Endothelial cell of umbilical vein (primary cell): ENCODE results near the gene ADCY3. TPM values are rescaled to one million over a fixed set of nuclear protein-coding genes. Genes with fewer than 3 reads are reported as not detected.

Experiments used
- BruUV-seq: library from RNA; stranded (reverse); fragments of 400-500 nt; replicated peaks from 2 replicates; lab custom pipeline; 2021; lab: Mats Ljungman, UMichigan
- CTCF ChIA-PET: fragments of 300-600, 350-600 bp; sonication (Branson Sonifier 250); formaldehyde crosslinking; loops from one replicate; lab custom pipeline; 2021; ENCODE audit warnings: antibody characterized with exemption, inconsistent platforms; lab: Charles Lee
- POLR2A ChIA-PET: fragments of 300-600, 350-600 bp; sonication (Branson Sonifier 250); formaldehyde crosslinking; loops from one replicate; lab custom pipeline; 2021; ENCODE audit warnings: antibody characterized with exemption, inconsistent platforms; lab: Charles Lee
- DNase-seq: peaks from one replicate; pipeline ENCODE4 v3.0.0-alpha.2; 2011; ENCODE audit warnings: low read depth, low spot score
- FAIRE-seq: peaks from 2 replicates; lab custom pipeline; 2011; peaks lifted over from hg19 to GRCh38; lab: Jason Lieb, UNC
- H2AFZ ChIP-seq: 2 replicates; pipeline ENCODE4 v1.6.0; 2012; ENCODE audit warnings: low read depth, low read length, control low read depth, inconsistent platforms
- H3K27ac ChIP-seq: 2 replicates; pipeline ENCODE4 v1.5.1; 2011; ENCODE audit warnings: low read depth, mild to moderate bottlenecking, control low read depth, low read length, moderate library complexity; ENCODE audit not compliant: insufficient read depth
- H3K27me3 ChIP-seq, 2 experiments: 2 replicates each; pipeline versions ENCODE4 v1.6.0 to v1.6.1; 2011; ENCODE audit warnings: low read length in 2 of 2, mixed read lengths in 1 of 2; ENCODE audit not compliant: control insufficient read depth in 2 of 2, insufficient read depth in 2 of 2
- H3K36me3 ChIP-seq, 2 experiments: 2 replicates in 1 of 2; 3 replicates in 1 of 2; pipeline ENCODE4 v1.5.1; 2011; ENCODE audit warnings: low read length in 2 of 2, mild to moderate bottlenecking in 1 of 2, moderate library complexity in 1 of 2; ENCODE audit not compliant: control insufficient read depth in 2 of 2, insufficient read depth in 2 of 2; ENCODE audit errors: extremely low read depth in 1 of 2
- H3K4me1 ChIP-seq: 3 replicates; pipeline ENCODE4 v1.5.1; 2011; ENCODE audit warnings: mild to moderate bottlenecking, low read length; ENCODE audit not compliant: control insufficient read depth, insufficient read depth; ENCODE audit errors: extremely low read depth
- H3K4me2 ChIP-seq: 2 replicates; pipeline ENCODE4 v1.6.1; 2011; ENCODE audit warnings: low read length, control low read depth, mixed read lengths; ENCODE audit not compliant: insufficient read depth
- H3K4me3 ChIP-seq, 3 experiments: fragments of 200-600 bp in 1 of 3; sonication (generic), shearing (Covaris generic) in 1 of 3; replicated peaks in 1 of 3; 2 replicates each; pipeline ENCODE4 v1.5.1; 2011 to 2016; ENCODE audit warnings: control low read depth in 3 of 3, low read length in 3 of 3, mild to moderate bottlenecking in 2 of 3, inconsistent platforms in 1 of 3, low read depth in 1 of 3, moderate library complexity in 1 of 3; ENCODE audit not compliant: insufficient read depth in 1 of 3
- H3K79me2 ChIP-seq: 2 replicates; pipeline ENCODE4 v1.6.0; 2012; ENCODE audit warnings: low read length, inconsistent platforms; ENCODE audit not compliant: control insufficient read depth, insufficient read depth
- H3K9ac ChIP-seq: replicated peaks from 2 replicates; pipeline ENCODE3; 2011; ENCODE audit warnings: low read length, control low read depth; ENCODE audit not compliant: insufficient read depth; ENCODE audit errors: extremely low read depth
- H3K9me1 ChIP-seq: replicated peaks from 3 replicates; pipeline ENCODE4 v1.6.0; 2011; ENCODE audit warnings: mild to moderate bottlenecking, low read length; ENCODE audit not compliant: control insufficient read depth, insufficient read depth; ENCODE audit errors: extremely low read depth
- H3K9me3 ChIP-seq: replicated peaks from 2 replicates; pipeline ENCODE4 v1.5.1; 2012; ENCODE audit warnings: low read length, inconsistent platforms; ENCODE audit not compliant: control insufficient read depth, insufficient read depth
- H4K20me1 ChIP-seq: replicated peaks from 2 replicates; pipeline ENCODE3; 2011; ENCODE audit warnings: mild to moderate bottlenecking, low read length; ENCODE audit not compliant: control insufficient read depth, insufficient read depth; ENCODE audit errors: extremely low read depth
- EZH2 ChIP-seq: IDR thresholded peaks from 2 replicates; pipeline ENCODE4 v1.6.1; 2012; ENCODE audit warnings: borderline replicate concordance, low read depth, mild to moderate bottlenecking, moderate library complexity, low read length, inconsistent platforms; ENCODE audit not compliant: severe bottlenecking
- FOS ChIP-seq: IDR thresholded peaks from 2 replicates; pipeline ENCODE4 v1.6.1; 2011; ENCODE audit warnings: mild to moderate bottlenecking, low read length, moderate library complexity, borderline replicate concordance; ENCODE audit not compliant: insufficient read depth
- GATA2 ChIP-seq: IDR thresholded peaks from 2 replicates; pipeline ENCODE4 v1.7.0; 2011; ENCODE audit warnings: low read depth, mild to moderate bottlenecking, moderate library complexity, mixed read lengths, low read length; ENCODE audit not compliant: insufficient read length, insufficient read depth
- JUN ChIP-seq: IDR thresholded peaks from 2 replicates; pipeline ENCODE4 v1.6.1; 2011; ENCODE audit warnings: borderline replicate concordance, low read depth; ENCODE audit not compliant: insufficient read length, insufficient read depth
- MYC ChIP-seq: IDR thresholded peaks from one replicate; pipeline ENCODE4 v1.6.1; 2011; ENCODE audit warnings: mild to moderate bottlenecking, low read depth, low read length
- POLR2A ChIP-seq: IDR thresholded peaks from 2 replicates; pipeline ENCODE4 v1.6.1; 2012; ENCODE audit warnings: low read depth, mild to moderate bottlenecking, control low read depth, low read length
- POLR2AphosphoS5 ChIP-seq: IDR thresholded peaks from 2 replicates; pipeline ENCODE4 v1.6.1; 2012; ENCODE audit warnings: low read depth, mild to moderate bottlenecking, control low read depth, low read length, moderate library complexity; ENCODE audit not compliant: insufficient read depth
- dilution Hi-C: fragments of 300-500 bp; cut with MboI; formaldehyde crosslinking; loops from one replicate; pipeline ENCODE4 v1.15.0; 2019; ENCODE audit warnings: low sequenced_read_pairs; ENCODE audit not compliant: extremely low pct_ligation_motif_present
- intact Hi-C: fragments of 100-400 bp; cut with micrococcal nuclease; formaldehyde crosslinking; loops from one replicate; pipeline ENCODE4 v1.10.0; 2022
- polyA plus RNA-seq, 4 experiments: library from polyadenylated mRNA; depleted of rRNA in 3 of 4; stranded (reverse) in 3 of 4; unstranded in 1 of 4; fragments of >200 nt; gene quantifications; 2 replicates each; pipeline versions ENCODE4 v1.2.1 to v1.2.3, GENCODE V29; 2011 to 2012; ENCODE audit warnings: missing spikeins in 1 of 4
- total RNA-seq: library from RNA; stranded (reverse); gene quantifications from 2 replicates; pipeline ENCODE4 v1.2.3, GENCODE V29; 2021
- TF ChIP-seq, protein P1 (sequence below): IDR thresholded peaks from 2 replicates; pipeline ENCODE4 v1.6.1; 2011; ENCODE audit not compliant: insufficient read depth, insufficient read length
- TF ChIP-seq, protein P2 (sequence below), 2 donors: IDR thresholded peaks; 1 replicate in 1 of 2; 2 replicates in 1 of 2; pipeline ENCODE4 v1.5.1; 2011; ENCODE audit warnings: low read length in 2 of 2, mild to moderate bottlenecking in 2 of 2, moderate library complexity in 2 of 2, control low read depth in 1 of 2, inconsistent platforms in 1 of 2, low read depth in 1 of 2; ENCODE audit not compliant: insufficient read depth in 1 of 2; ENCODE audit errors: extremely low read depth in 1 of 2

The ADCY3 gene
- total and polyA plus RNA-seq, 2 donors (not counting 3 experiments of a cell fraction or from before 2014, with no cell fraction given), result 54.0 to 61.3 TPM

DNA sequence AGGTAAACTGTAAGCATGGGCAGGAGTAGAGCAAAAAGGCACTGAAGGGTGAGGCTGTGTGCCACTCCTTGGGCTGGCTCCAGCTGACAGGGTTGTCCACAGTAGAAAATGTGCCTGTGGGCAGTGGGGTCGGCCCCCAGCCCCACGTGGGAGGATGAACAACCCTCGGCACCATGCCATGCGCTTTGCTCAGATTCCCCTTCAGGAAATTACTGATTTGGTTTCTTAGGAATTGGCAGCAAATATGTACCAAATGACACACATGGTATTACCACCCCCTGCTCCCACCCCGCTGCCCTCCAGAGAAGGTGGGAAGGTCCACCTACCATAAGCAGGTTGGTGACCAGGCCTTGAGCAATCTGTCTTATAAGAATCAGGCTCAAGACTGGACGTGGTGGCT is 13.6 kb downstream of the ADCY3 start:
- no peaks in the 10 kb centered on the region for H3K9me3 ChIP-seq
- H3K9me1 ChIP-seq, result no peaks in the 10 kb centered on the region

More for the DNA sequence above, 13.6 kb downstream of the ADCY3 start:
- H3K4me3 ChIP-seq, result no peak overlapping the region
- CTCF ChIA-PET, result no interaction called here
- H3K4me2 ChIP-seq, result no peak overlapping the region
- H4K20me1 ChIP-seq, result no peaks in the 10 kb centered on the region
- DNase-seq (no peak), FAIRE-seq (no peak)
- no peaks in the 10 kb centered on the region for H3K4me1 ChIP-seq
- no peaks in the 10 kb centered on the region for H3K36me3 ChIP-seq
- H3K9ac ChIP-seq, result no peak overlapping the region
- no peak overlapping the region for H2AFZ ChIP-seq
- no peaks in the 10 kb centered on the region for H3K27me3 ChIP-seq
- H3K79me2 ChIP-seq, result no peaks in the 10 kb centered on the region
- TF ChIP-seq FOS (no peak), GATA2 (no peak), POLR2AphosphoS5 (no peak), JUN (no peak), MYC (no peak), EZH2 (no peak), POLR2A (no peak)
- TF ChIP-seq, protein P1, sequence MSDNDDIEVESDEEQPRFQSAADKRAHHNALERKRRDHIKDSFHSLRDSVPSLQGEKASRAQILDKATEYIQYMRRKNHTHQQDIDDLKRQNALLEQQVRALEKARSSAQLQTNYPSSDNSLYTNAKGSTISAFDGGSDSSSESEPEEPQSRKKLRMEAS, result no peak
- TF ChIP-seq, protein P2, sequence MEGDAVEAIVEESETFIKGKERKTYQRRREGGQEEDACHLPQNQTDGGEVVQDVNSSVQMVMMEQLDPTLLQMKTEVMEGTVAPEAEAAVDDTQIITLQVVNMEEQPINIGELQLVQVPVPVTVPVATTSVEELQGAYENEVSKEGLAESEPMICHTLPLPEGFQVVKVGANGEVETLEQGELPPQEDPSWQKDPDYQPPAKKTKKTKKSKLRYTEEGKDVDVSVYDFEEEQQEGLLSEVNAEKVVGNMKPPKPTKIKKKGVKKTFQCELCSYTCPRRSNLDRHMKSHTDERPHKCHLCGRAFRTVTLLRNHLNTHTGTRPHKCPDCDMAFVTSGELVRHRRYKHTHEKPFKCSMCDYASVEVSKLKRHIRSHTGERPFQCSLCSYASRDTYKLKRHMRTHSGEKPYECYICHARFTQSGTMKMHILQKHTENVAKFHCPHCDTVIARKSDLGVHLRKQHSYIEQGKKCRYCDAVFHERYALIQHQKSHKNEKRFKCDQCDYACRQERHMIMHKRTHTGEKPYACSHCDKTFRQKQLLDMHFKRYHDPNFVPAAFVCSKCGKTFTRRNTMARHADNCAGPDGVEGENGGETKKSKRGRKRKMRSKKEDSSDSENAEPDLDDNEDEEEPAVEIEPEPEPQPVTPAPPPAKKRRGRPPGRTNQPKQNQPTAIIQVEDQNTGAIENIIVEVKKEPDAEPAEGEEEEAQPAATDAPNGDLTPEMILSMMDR (IDR thresholded peaks at IDR 0.05; ENCODE audit: extremely low read depth in 1 of 2, insufficient read depth in 1 of 2, low read depth in 1 of 2, low read length in 2 of 2), result no peak
- intact Hi-C loops (no loop called here), dilution Hi-C loops (no loop called here)
- no peak overlapping the region for H3K27ac ChIP-seq
- POLR2A ChIA-PET, result no interaction called here
- BruUV-seq, result no TSS peak
